ENCODE data around the gene ABHD17B. TPM values are rescaled to one million over a fixed set of nuclear protein-coding genes. Genes with fewer than 3 reads are reported as not detected.
"Not testable (repeated sequence)": the region's sequence is repeated elsewhere in the genome, so short reads cannot be mapped to it uniquely, and the experiment has no call there.

Gene ABHD17B
- total RNA-seq, 6 experiments from 2014 or later: 13.6 to 17.9 (median 15.5) TPM

DNA sequence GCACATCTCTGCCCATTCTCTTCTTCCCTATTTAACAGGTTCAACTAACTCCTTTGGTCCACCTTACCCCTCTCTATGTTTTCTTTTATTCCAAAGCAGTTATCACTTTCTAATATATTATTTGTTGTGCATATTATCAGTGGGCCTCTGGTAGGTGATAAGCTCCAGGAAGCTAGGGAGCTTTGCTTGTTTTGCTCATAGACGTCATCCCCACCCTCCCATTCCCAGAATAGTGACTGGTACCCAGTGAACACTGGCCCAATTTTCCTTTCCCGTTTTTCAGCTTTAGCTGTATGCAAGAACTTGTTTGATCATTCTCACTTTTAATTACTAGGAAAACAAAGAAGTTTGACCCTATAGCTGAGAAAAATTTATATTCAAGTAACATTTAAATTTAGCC lies 6.9 kb downstream of the ABHD17B start:
- H3K9me3 Mint-ChIP-seq: no peaks in the 10 kb centered on the region
- no peak for DNase-seq
- no peak overlapping the region for H3K27ac Mint-ChIP-seq
- H3K27me3 Mint-ChIP-seq (ENCODE audit: insufficient read depth): no peaks in the 10 kb centered on the region
- H3K36me3 Mint-ChIP-seq (ENCODE audit: low read depth): no peaks in the 10 kb centered on the region
- H3K4me1 Mint-ChIP-seq (ENCODE audit: low read depth): peaks cover 27% of the 10 kb centered on the region
- TF ChIP-seq, protein P1, sequence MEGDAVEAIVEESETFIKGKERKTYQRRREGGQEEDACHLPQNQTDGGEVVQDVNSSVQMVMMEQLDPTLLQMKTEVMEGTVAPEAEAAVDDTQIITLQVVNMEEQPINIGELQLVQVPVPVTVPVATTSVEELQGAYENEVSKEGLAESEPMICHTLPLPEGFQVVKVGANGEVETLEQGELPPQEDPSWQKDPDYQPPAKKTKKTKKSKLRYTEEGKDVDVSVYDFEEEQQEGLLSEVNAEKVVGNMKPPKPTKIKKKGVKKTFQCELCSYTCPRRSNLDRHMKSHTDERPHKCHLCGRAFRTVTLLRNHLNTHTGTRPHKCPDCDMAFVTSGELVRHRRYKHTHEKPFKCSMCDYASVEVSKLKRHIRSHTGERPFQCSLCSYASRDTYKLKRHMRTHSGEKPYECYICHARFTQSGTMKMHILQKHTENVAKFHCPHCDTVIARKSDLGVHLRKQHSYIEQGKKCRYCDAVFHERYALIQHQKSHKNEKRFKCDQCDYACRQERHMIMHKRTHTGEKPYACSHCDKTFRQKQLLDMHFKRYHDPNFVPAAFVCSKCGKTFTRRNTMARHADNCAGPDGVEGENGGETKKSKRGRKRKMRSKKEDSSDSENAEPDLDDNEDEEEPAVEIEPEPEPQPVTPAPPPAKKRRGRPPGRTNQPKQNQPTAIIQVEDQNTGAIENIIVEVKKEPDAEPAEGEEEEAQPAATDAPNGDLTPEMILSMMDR (IDR thresholded peaks at IDR 0.05): no peak
- no peak overlapping the region for H3K4me3 Mint-ChIP-seq

DNA sequence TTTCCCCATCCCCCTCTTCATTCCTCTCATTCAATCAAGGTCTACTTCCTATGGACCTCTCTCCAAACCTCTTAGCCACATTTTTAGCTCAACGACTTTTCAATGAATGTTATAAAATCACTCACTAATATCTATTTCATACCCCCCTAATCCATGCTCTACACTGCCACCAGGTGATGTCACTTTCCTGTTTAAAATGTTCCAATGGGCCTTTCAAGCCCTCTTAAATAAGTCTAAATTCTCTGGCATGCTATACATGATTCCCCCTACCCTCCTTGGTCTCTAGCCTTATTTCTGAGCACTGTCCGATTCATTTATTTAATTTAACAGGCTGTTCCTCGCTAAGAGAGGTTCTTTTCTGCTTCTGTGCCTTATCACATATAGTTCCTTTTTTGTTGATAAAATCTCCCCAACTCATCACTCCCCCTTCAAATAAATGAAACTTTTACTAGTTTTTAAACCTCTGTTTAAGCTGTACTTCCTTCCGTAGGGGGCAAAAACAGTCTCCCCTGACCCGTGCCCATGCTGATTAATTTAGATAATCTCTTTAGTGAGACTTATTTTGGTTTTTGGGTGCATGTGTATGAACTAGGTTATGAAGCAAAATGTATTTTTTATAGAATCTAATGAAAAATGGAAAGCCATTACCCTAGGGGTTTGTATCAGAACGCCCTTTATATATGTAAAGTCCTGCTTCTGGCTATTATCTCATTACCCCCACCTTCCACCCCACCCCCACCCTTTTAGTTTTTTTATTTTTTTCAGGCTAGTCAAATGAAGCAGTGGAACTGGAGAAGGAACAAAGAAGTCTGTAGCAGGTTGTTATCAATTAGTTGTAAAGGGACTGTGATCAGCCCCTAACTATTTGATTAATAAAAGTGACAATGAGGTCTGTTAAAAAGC lies 9.0 kb downstream of the ABHD17B start:
- no peak for DNase-seq
- Mint-ChIP-seq H3K4me3 (no peak overlapping the region), H3K9me3 (no peaks in the 10 kb centered on the region), H3K4me1 (ENCODE audit: low read depth) (peaks cover 28% of the 10 kb centered on the region), H3K36me3 (ENCODE audit: low read depth) (peaks cover 4% of the 10 kb centered on the region; the same call in 1 of the 2 replicates), H3K27ac (no peak overlapping the region), H3K27me3 (ENCODE audit: insufficient read depth) (no peaks in the 10 kb centered on the region)
- TF ChIP-seq, protein P1 (IDR thresholded peaks at IDR 0.05): no peak; the same call in 1 of the 2 replicates

DNA sequence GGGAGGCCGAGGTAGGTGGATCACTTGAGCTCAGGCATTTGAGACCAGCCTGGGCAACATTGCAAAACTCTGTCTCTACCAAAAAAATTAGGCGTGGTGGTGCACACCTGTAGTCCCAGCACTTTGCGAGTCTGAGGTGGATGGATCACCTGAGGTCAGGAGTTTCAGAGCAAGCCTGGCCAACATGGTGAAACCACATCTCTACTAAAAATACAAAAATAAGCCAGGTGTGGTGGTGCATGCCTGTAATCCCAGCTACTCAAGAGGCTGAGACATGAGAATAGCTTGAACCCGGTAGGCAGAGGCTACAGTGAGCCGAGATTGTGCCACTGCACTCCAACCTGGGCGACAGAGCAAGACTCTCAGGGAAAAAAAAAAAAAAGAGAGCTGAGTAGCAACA lies 12.2 kb downstream of the ABHD17B start:
- not testable (repeated sequence) for H3K9me3 Mint-ChIP-seq; H3K4me3 Mint-ChIP-seq; H3K36me3 Mint-ChIP-seq (ENCODE audit: low read depth); H3K27me3 Mint-ChIP-seq (ENCODE audit: insufficient read depth); H3K27ac Mint-ChIP-seq; DNase-seq
- H3K4me1 Mint-ChIP-seq (ENCODE audit: low read depth): peaks cover 45% of the 10 kb centered on the region

DNA sequence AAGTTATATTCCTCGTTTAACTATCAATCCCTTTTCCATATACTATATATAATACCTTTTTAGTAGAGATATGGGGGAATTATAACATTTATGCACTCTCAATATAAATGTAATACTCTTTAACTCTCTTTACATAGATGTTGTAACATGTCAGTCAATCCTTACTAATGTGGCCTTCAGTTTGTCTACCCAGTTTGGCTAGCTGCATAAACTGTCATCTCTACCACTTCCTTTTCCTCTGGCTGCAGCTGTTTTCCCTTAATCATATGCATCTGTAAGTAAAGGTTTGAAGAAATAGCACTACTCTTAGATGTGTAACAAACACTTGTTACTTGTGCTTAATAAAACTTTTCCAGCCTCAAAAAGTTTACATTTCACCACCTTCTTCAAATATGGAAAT lies 13.4 kb downstream of the ABHD17B start:
- no peaks in the 10 kb centered on the region for H3K9me3 Mint-ChIP-seq
- DNase-seq: no peak
- H3K4me3 Mint-ChIP-seq: no peak overlapping the region
- TF ChIP-seq, protein P1 (IDR thresholded peaks at IDR 0.05): no peak
- no peak overlapping the region for H3K27ac Mint-ChIP-seq
- peaks cover 8% of the 10 kb centered on the region for H3K36me3 Mint-ChIP-seq (ENCODE audit: low read depth)
- H3K4me1 Mint-ChIP-seq (ENCODE audit: low read depth): peaks cover 45% of the 10 kb centered on the region
- peaks cover 2% of the 10 kb centered on the region; the same call in 1 of the 2 replicates for H3K27me3 Mint-ChIP-seq (ENCODE audit: insufficient read depth)

DNA sequence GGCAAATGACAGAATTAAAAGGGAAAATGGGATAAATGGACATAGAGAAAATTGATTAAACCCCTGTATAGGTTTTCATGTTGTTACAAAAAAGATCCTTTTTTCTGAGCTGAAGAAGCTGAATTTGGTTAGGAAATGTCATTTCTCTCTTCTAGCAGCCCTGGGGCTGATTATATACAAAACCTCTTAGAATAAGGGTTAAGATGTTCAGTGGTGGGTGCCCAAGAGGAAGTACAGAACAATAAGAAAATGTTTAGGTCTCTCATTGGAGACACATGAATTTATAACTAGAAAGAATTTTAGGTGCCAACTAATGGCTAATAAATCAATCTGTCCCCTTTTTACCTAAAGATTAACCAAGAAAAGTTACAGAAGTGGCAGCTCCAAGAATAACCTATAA lies 14.2 kb downstream of the ABHD17B start:
- TF ChIP-seq, protein P1 (IDR thresholded peaks at IDR 0.05): no peak
- Mint-ChIP-seq H3K4me1 (ENCODE audit: low read depth) (peaks cover 43% of the 10 kb centered on the region), H3K27ac (no peak overlapping the region), H3K27me3 (ENCODE audit: insufficient read depth) (peaks cover 2% of the 10 kb centered on the region; the same call in 1 of the 2 replicates), H3K36me3 (ENCODE audit: low read depth) (peaks cover 8% of the 10 kb centered on the region), H3K4me3 (no peak overlapping the region), H3K9me3 (no peaks in the 10 kb centered on the region)
- DNase-seq: no peak

DNA sequence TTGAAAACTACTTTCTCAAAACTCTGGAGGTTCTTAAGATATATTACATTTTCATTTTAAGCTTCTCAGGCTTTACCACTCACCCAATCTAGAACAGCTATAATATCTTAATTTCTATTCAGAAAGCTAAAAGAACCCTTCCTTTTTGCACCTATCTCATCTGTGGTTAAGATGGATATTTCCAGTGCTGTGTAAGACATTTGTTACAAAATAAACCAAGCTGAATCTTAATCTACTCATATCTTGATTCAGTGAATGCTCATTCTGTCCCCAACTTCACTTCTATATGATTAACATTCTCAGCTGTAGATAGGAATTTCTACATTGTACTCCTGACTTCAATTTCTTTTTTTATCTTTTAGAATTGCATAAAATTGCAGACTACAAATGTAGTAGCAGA lies 15.0 kb downstream of the ABHD17B start:
- Mint-ChIP-seq H3K27ac (no peak overlapping the region; the same call in 1 of the 2 replicates), H3K9me3 (no peaks in the 10 kb centered on the region), H3K36me3 (ENCODE audit: low read depth) (peaks cover 8% of the 10 kb centered on the region), H3K4me1 (ENCODE audit: low read depth) (peaks cover 44% of the 10 kb centered on the region), H3K4me3 (no peak overlapping the region), H3K27me3 (ENCODE audit: insufficient read depth) (peaks cover 2% of the 10 kb centered on the region; the same call in 1 of the 2 replicates)
- DNase-seq: no peak
- TF ChIP-seq, protein P1 (IDR thresholded peaks at IDR 0.05): no peak

Measured in HFFc6 (cell line).